ENCODE data around the gene RNF11. TPM values are rescaled to one million over a fixed set of nuclear protein-coding genes. Genes with fewer than 3 reads are reported as not detected.
"Not testable (repeated sequence)": the region's sequence is repeated elsewhere in the genome, so short reads cannot be mapped to it uniquely, and the experiment has no call there.

RNF11 gene
- total RNA-seq, 6 experiments from 2014 or later: 114 to 147 (median 128) TPM

- no peak for TF ChIP-seq CTCF (IDR thresholded peaks at IDR 0.05)
- Mint-ChIP-seq H3K27ac (no peak overlapping the region), H3K9me3 (peaks cover 7% of the 10 kb centered on the region), H3K4me3 (no peak overlapping the region), H3K4me1 (ENCODE audit: low read depth) (peaks cover 39% of the 10 kb centered on the region), H3K27me3 (ENCODE audit: insufficient read depth) (0 out of 2 replicates have a peak, but pooled peaks cover 3% of the 10 kb centered on the region), H3K36me3 (ENCODE audit: low read depth) (no peaks in the 10 kb centered on the region)
- DNase-seq: no peak
Measured at GRCh38 chr1:51219022-51219421, 17.1 kb upstream of the RNF11 start.

- H3K36me3 Mint-ChIP-seq (ENCODE audit: low read depth); DNase-seq; H3K4me3 Mint-ChIP-seq; H3K9me3 Mint-ChIP-seq; H3K27ac Mint-ChIP-seq; H3K27me3 Mint-ChIP-seq (ENCODE audit: insufficient read depth): not testable (repeated sequence)
- H3K4me1 Mint-ChIP-seq (ENCODE audit: low read depth): peaks cover 19% of the 10 kb centered on the region
Measured at GRCh38 chr1:51221529-51221928, 14.5 kb upstream of the RNF11 start.

- TF ChIP-seq CTCF (IDR thresholded peaks at IDR 0.05): no peak
- no peak for DNase-seq
- peaks cover 19% of the 10 kb centered on the region for H3K4me1 Mint-ChIP-seq (ENCODE audit: low read depth)
- H3K9me3 Mint-ChIP-seq: peaks cover 7% of the 10 kb centered on the region
- no peaks in the 10 kb centered on the region for H3K36me3 Mint-ChIP-seq (ENCODE audit: low read depth)
- peaks cover 3% of the 10 kb centered on the region for H3K27me3 Mint-ChIP-seq (ENCODE audit: insufficient read depth)
- H3K27ac Mint-ChIP-seq: no peak overlapping the region
- H3K4me3 Mint-ChIP-seq: no peak overlapping the region
Measured at GRCh38 chr1:51222136-51222787, 13.8 kb upstream of the RNF11 start.

- peaks cover 19% of the 10 kb centered on the region for H3K4me1 Mint-ChIP-seq (ENCODE audit: low read depth)
- DNase-seq: no peak
- no peak overlapping the region for H3K4me3 Mint-ChIP-seq
- no peak overlapping the region for H3K27ac Mint-ChIP-seq
- H3K36me3 Mint-ChIP-seq (ENCODE audit: low read depth): no peaks in the 10 kb centered on the region
- peaks cover 7% of the 10 kb centered on the region for H3K9me3 Mint-ChIP-seq
- peaks cover 4% of the 10 kb centered on the region for H3K27me3 Mint-ChIP-seq (ENCODE audit: insufficient read depth)
- TF ChIP-seq CTCF (IDR thresholded peaks at IDR 0.05): no peak
Measured at GRCh38 chr1:51222809-51223208, 13.3 kb upstream of the RNF11 start.

- peaks cover 7% of the 10 kb centered on the region for H3K27me3 Mint-ChIP-seq (ENCODE audit: insufficient read depth)
- peaks cover 7% of the 10 kb centered on the region for H3K9me3 Mint-ChIP-seq
- DNase-seq: no peak
- no peak overlapping the region for H3K4me3 Mint-ChIP-seq
- peaks cover 10% of the 10 kb centered on the region for H3K4me1 Mint-ChIP-seq (ENCODE audit: low read depth)
- H3K36me3 Mint-ChIP-seq (ENCODE audit: low read depth): no peaks in the 10 kb centered on the region
- TF ChIP-seq CTCF (IDR thresholded peaks at IDR 0.05): no peak
- no peak overlapping the region for H3K27ac Mint-ChIP-seq
Measured at GRCh38 chr1:51224255-51224654, 11.8 kb upstream of the RNF11 start.

- not testable (repeated sequence) for H3K9me3 Mint-ChIP-seq; H3K36me3 Mint-ChIP-seq (ENCODE audit: low read depth); H3K27me3 Mint-ChIP-seq (ENCODE audit: insufficient read depth); H3K27ac Mint-ChIP-seq; H3K4me1 Mint-ChIP-seq (ENCODE audit: low read depth); H3K4me3 Mint-ChIP-seq; DNase-seq
Measured at GRCh38 chr1:51227231-51227960, 8.7 kb upstream of the RNF11 start.

GRCh38 chr1:51228471-51228870 lies 7.6 kb upstream of the RNF11 start:
- not testable (repeated sequence) for H3K9me3 Mint-ChIP-seq; H3K27me3 Mint-ChIP-seq (ENCODE audit: insufficient read depth); DNase-seq; H3K36me3 Mint-ChIP-seq (ENCODE audit: low read depth); H3K4me1 Mint-ChIP-seq (ENCODE audit: low read depth); H3K27ac Mint-ChIP-seq; H3K4me3 Mint-ChIP-seq
